Kidney (tissue), 14 donors: Measurements from ENCODE around the gene ZFP62. TPM values are rescaled to one million over a fixed set of nuclear protein-coding genes. Genes with fewer than 3 reads are reported as not detected.

ENCODE experiments used
- DNase-seq, 5 donors: peaks; one replicate each; pipeline ENCODE4 v3.0.0-alpha.2; 2013 to 2020
- FAIRE-seq: peaks from 2 replicates; lab custom pipeline; 2012; peaks lifted over from hg19 to GRCh38; lab: Jason Lieb, UNC
- H3K27ac ChIP-seq, 2 donors: one replicate each; pipeline ENCODE4 v1.7.0; 2013; ENCODE audit warnings: low read depth in 2 of 2, low read length in 2 of 2, inconsistent platforms in 1 of 2
- H3K27me3 ChIP-seq: one replicate; pipeline ENCODE4 v1.7.1; 2013; ENCODE audit warnings: low read length, inconsistent platforms; ENCODE audit not compliant: control insufficient read depth, insufficient read depth
- H3K36me3 ChIP-seq, 3 donors: one replicate each; pipeline versions ENCODE4 v1.7.0 to v1.7.1; 2013; ENCODE audit warnings: low read length in 3 of 3, control low read depth in 1 of 3, inconsistent platforms in 1 of 3; ENCODE audit not compliant: insufficient read depth in 3 of 3, control insufficient read depth in 2 of 3
- H3K4me1 ChIP-seq, 3 donors: one replicate each; pipeline versions ENCODE4 v1.7.0 to v1.7.1; 2013; ENCODE audit warnings: low read length in 3 of 3, inconsistent platforms in 1 of 3, low read depth in 1 of 3; ENCODE audit not compliant: control insufficient read depth in 2 of 3, insufficient read depth in 2 of 3
- H3K4me3 ChIP-seq, 3 donors: one replicate each; pipeline versions ENCODE4 v1.7.0 to v1.8.1; 2013; ENCODE audit warnings: low read length in 3 of 3, control low read depth in 1 of 3, inconsistent platforms in 1 of 3
- H3K9ac ChIP-seq, 3 donors: one replicate each; pipeline versions ENCODE4 v1.7.0 to v1.7.1; 2013; ENCODE audit warnings: low read length in 3 of 3, control low read depth in 1 of 3, inconsistent platforms in 1 of 3
- H3K9me3 ChIP-seq, 3 donors: one replicate each; pipeline versions ENCODE4 v1.7.0 to v1.7.1; 2013; ENCODE audit warnings: low read length in 3 of 3, control low read depth in 1 of 3, inconsistent platforms in 1 of 3; ENCODE audit not compliant: control insufficient read depth in 2 of 3, insufficient read depth in 1 of 3
- CTCF ChIP-seq: IDR thresholded peaks from 3 replicates; pipeline ENCODE4 v1.5.1; 2012; ENCODE audit warnings: mild to moderate bottlenecking, moderate library complexity, borderline replicate concordance; ENCODE audit not compliant: insufficient read depth; ENCODE audit errors: extremely low read depth
- intact Hi-C: fragments of 100-400 bp; cut with DNase I; formaldehyde crosslinking; loops from one replicate; pipeline ENCODE4 v1.11.1; 2022
- polyA plus RNA-seq: library from polyadenylated mRNA; stranded (reverse); fragments of 350-450 nt; fragmentation: Illumina TruSeq; extraction: RNeasy Lipid Tissue Mini Kit (QIAGEN cat#74804); gene quantifications from one replicate; pipeline ENCODE4 v1.2.3, GENCODE V29; 2014; ENCODE audit warnings: low read depth, low replicate concordance; ENCODE audit not compliant: insufficient read depth
- total RNA-seq: library from RNA; stranded (reverse); fragmentation: NEBNext Ultra II Directional; extraction: Animal tissue kit (Norgen Biotek cat#: 25700); gene quantifications from one replicate; pipeline ENCODE4 v1.2.1, GENCODE V29; 2021
- donor health status: control.
- donor health status: control.
- donor health status: control.
- donor health status: control.
- donor health status: control.
- donor health status: DM: yes; HTN: yes; CAD: no.
- donor health status: Normal renal cell carcinoma (clear cell type).

ZFP62 gene
- total and polyA plus RNA-seq, 2 donors from 2014 or later = 16.2 to 30.7 TPM

DNA sequence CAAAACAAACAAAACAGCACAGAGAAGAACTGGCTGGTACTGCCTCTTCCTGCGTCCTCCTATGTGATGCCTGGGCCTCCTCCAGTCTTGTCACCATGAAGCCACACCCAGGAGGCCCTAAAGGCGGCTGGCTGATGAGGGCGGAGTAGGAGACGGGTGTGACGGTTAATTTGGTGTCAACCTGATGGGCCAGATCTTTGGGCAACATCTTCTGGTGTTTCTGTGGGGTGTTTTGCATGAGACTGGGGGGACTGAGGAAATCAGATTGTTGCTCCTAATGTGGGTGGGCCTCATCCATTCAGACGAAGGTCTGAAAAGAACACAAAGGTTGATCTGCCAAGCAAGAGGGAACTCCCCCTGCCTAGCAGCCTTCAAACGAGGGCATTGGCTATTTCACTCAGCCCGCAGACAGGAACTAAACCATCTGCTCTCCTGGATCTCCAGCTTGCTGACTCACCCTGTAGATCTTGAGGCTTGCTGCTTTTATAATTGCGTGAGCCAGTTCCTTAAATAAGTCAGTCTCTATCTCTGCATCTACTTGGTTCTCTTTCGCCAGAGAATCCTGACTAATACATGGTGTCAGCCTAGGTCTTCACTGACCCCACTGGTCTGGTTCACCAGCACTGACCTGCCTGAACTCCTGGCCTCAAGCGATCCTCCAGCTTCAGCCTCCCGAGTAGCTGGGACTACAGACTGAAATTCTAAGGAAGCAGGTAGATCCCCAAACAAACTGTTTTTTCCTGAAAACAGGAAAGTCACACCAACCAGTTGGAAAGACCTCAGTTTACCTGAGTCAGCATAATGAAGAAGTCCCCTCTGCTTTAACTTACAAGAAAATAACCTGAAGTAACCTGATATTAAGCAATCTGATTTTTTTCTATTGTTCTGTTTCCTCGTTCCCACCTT, 12.8 kb upstream of the ZFP62 start:
- DNase-seq = no peak

GRCh38 chr5:180872419-180872818, 11.3 kb upstream of the ZFP62 start:
- Histone ChIP-seq H3K27ac (no peak overlapping the region), H3K4me1 (no peaks in the 10 kb centered on the region), H3K4me3 (no peak overlapping the region), H3K27me3 (no peaks in the 10 kb centered on the region), H3K9ac (no peak overlapping the region), H3K36me3 (no peaks in the 10 kb centered on the region), H3K9me3 (no peaks in the 10 kb centered on the region)
- TF ChIP-seq CTCF = no peak
- FAIRE-seq (no peak), DNase-seq (no peak)
- intact Hi-C loops = no loop called here

More for the DNA sequence above, 12.8 kb upstream of the ZFP62 start:
- no peaks in the 10 kb centered on the region for H3K9me3 ChIP-seq
- no peak overlapping the region for H3K27ac ChIP-seq
- no peaks in the 10 kb centered on the region for H3K36me3 ChIP-seq
- no peak overlapping the region for H3K4me3 ChIP-seq
- no peaks in the 10 kb centered on the region for H3K4me1 ChIP-seq
- intact Hi-C loops = no loop called here
- no peak overlapping the region for H3K9ac ChIP-seq
- TF ChIP-seq CTCF = no peak
- H3K27me3 ChIP-seq = no peaks in the 10 kb centered on the region
- FAIRE-seq = no peak

DNA sequence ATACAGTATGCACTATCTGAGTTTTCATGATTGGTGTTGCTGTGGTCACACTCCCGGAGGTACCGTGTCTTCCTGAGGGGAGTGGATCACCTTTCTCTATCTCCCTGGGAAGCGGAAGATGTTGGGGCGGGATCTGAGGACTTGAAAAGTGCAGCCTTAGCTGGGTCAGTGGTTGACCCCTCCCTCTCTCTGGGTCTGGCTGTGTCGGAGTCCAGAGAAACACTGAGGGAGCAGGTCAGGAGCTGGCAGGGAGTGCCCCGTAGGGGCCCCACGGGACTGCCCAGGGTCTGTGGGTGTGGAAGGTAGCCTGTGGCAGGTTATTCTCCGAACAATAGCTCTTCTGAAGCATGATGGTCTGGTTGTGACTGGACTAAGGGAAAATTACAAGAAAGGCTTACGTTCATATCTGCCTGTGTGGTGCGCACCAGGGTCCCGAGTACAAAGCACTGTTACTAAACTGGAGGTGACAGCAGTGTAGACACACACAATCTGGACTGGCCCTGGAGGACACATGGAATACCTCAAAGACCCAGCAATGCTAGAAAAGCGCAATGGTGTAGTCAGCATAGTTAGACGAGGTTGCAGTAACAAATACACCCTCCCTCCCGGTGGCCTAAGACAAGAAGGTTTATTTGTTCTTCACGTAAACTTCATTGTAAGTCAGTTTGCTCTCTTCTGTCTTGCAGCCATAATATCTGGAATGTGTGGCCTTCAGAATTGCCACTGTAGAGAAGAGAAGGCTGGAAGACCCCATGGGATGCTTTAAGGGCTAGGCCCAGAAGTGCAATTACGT, 9.4 kb upstream of the ZFP62 start:
- no peak overlapping the region for H3K27ac ChIP-seq
- no peak for FAIRE-seq
- TF ChIP-seq CTCF = no peak
- no peaks in the 10 kb centered on the region for H3K27me3 ChIP-seq
- H3K9ac ChIP-seq = no peak overlapping the region
- H3K9me3 ChIP-seq = no peaks in the 10 kb centered on the region
- DNase-seq = no peak
- H3K4me3 ChIP-seq = no peak overlapping the region
- intact Hi-C loops = no loop called here
- no peaks in the 10 kb centered on the region for H3K4me1 ChIP-seq
- H3K36me3 ChIP-seq = no peaks in the 10 kb centered on the region
